ENCODE measurements around the gene PYDC1.
"Not testable (repeated sequence)": the region's sequence is repeated elsewhere in the genome, so short reads cannot be mapped to it uniquely, and the experiment has no call there.

Gene PYDC1

GRCh38 chr16:31253642-31254045, 36.7 kb upstream of the PYDC1 start:
- DNase-seq (ENCODE audit: extremely low spot score): no peak
- ChIA-PET POLR2A (interaction anchor here (0.5 to 1.0 kb wide), 3 partner anchors 111 to 206 kb away, joined by 3 read pairs; partner anchors contain the start of gene ARMC5), CTCF (interaction anchor here (0.7 kb wide), 1 partner anchor 198 kb away, joined by 3 read pairs; no protein-coding TSS in a partner anchor)
- TF ChIP-seq CTBP1 (IDR thresholded peaks at IDR 0.05; ENCODE audit: borderline replicate concordance): no peak
- no peak for TF ChIP-seq L3MBTL2 (conservative IDR thresholded peaks at IDR 0.05)
- no peak for TF ChIP-seq NFRKB (IDR thresholded peaks at IDR 0.05)
- no peak for TF ChIP-seq FOXA1 (IDR thresholded peaks at IDR 0.05)

- ChIA-PET POLR2A (no interaction called here), CTCF (interaction anchor here (0.9 kb wide), 1 partner anchor 23 kb away, joined by 3 read pairs; no protein-coding TSS in a partner anchor)
- no peak for TF ChIP-seq PKNOX1 (IDR thresholded peaks at IDR 0.05)
- DNase-seq (ENCODE audit: extremely low spot score): no peak
Observed at GRCh38 chr16:31251435-31251834, 34.5 kb upstream of the PYDC1 start.

GRCh38 chr16:31250782-31251384, 33.9 kb upstream of the PYDC1 start:
- CTCF ChIA-PET: no interaction called here
- DNase-seq (ENCODE audit: extremely low spot score): no peak
- TF ChIP-seq PKNOX1 (IDR thresholded peaks at IDR 0.05): no peak
- no peak for TF ChIP-seq ELF4 (IDR thresholded peaks at IDR 0.05)
- TF ChIP-seq BHLHE40 (IDR thresholded peaks at IDR 0.05; ENCODE audit: borderline replicate concordance): no peak
- TF ChIP-seq CTBP1 (IDR thresholded peaks at IDR 0.05; ENCODE audit: borderline replicate concordance): no peak
- TF ChIP-seq FOXM1 (IDR thresholded peaks at IDR 0.05; ENCODE audit: borderline replicate concordance): no peak
- TF ChIP-seq ZNF384 (IDR thresholded peaks at IDR 0.05): no peak
- TF ChIP-seq L3MBTL2 (conservative IDR thresholded peaks at IDR 0.05): no peak
- no peak for TF ChIP-seq SP1 (IDR thresholded peaks at IDR 0.05)
- TF ChIP-seq FOXA1 (IDR thresholded peaks at IDR 0.05): no peak
- no peak for TF ChIP-seq ARNT (IDR thresholded peaks at IDR 0.05)
- no peak for TF ChIP-seq LEF1 (IDR thresholded peaks at IDR 0.05; ENCODE audit: borderline replicate concordance)
- POLR2A ChIA-PET: no interaction called here

GRCh38 chr16:31248344-31248743, 31.4 kb upstream of the PYDC1 start:
- TF ChIP-seq HDGF (IDR thresholded peaks at IDR 0.05; ENCODE audit: borderline replicate concordance) (no peak), ZNF384 (IDR thresholded peaks at IDR 0.05) (no peak), ARNT (IDR thresholded peaks at IDR 0.05) (no peak), SUZ12 (IDR thresholded peaks at IDR 0.05) (no peak), PKNOX1 (IDR thresholded peaks at IDR 0.05) (no peak), FOXA1 (IDR thresholded peaks at IDR 0.05) (no peak), ELF4 (IDR thresholded peaks at IDR 0.05) (no peak), CTBP1 (IDR thresholded peaks at IDR 0.05; ENCODE audit: borderline replicate concordance) (no peak)
- ChIA-PET POLR2A (no interaction called here), CTCF (no interaction called here)
- no peak for DNase-seq (ENCODE audit: extremely low spot score)

- TF ChIP-seq HDGF (IDR thresholded peaks at IDR 0.05; ENCODE audit: borderline replicate concordance) (no peak), LEF1 (IDR thresholded peaks at IDR 0.05; ENCODE audit: borderline replicate concordance) (no peak), NFRKB (IDR thresholded peaks at IDR 0.05) (no peak), ZNF384 (IDR thresholded peaks at IDR 0.05) (no peak), BHLHE40 (IDR thresholded peaks at IDR 0.05; ENCODE audit: borderline replicate concordance) (no peak), PKNOX1 (IDR thresholded peaks at IDR 0.05) (no peak), CTBP1 (IDR thresholded peaks at IDR 0.05; ENCODE audit: borderline replicate concordance) (no peak), FOXA1 (IDR thresholded peaks at IDR 0.05) (no peak), ELF4 (IDR thresholded peaks at IDR 0.05) (no peak), FOXK2 (IDR thresholded peaks at IDR 0.05) (no peak), TARDBP (IDR thresholded peaks at IDR 0.05) (no peak), SP1 (IDR thresholded peaks at IDR 0.05) (no peak), FOXM1 (IDR thresholded peaks at IDR 0.05; ENCODE audit: borderline replicate concordance) (no peak), L3MBTL2 (conservative IDR thresholded peaks at IDR 0.05) (no peak), ARNT (IDR thresholded peaks at IDR 0.05) (no peak), SUZ12 (IDR thresholded peaks at IDR 0.05) (no peak)
- CTCF ChIA-PET: interaction anchor here (0.9 kb wide), 1 partner anchor 18 kb away, joined by 4 read pairs; no protein-coding TSS in a partner anchor
- no peak for DNase-seq (ENCODE audit: extremely low spot score)
- POLR2A ChIA-PET: no interaction called here
Observed at GRCh38 chr16:31246296-31246695, 29.4 kb upstream of the PYDC1 start.

- CTCF ChIA-PET; DNase-seq (ENCODE audit: extremely low spot score); POLR2A ChIA-PET: not testable (repeated sequence)
Observed at GRCh38 chr16:31245598-31245997, 28.7 kb upstream of the PYDC1 start.
